Measurements from ENCODE around the gene DUOX2.
"Not testable (repeated sequence)": the region's sequence is repeated elsewhere in the genome, so short reads cannot be mapped to it uniquely, and the experiment has no call there.

DNA sequence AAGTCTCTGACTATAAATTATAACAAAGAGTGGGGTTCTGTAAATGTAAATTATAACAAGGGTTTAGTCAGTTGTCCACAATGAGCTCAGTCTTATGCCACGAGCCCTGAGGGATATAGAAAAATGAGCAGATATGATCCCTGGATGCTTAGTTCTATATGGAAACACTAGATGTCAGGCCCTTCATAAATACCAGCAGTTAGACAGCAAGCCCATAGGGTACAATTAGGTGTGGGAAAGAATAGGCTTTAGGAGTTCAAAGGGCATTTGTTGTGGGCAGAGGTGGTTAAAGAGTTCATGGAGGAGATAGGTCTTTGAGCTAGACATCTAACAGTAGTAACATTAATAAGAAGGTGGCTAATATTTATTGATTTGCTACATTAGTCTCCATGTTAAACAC, 69.7 kb downstream of the DUOX2 start:
- TF ChIP-seq, protein P1, sequence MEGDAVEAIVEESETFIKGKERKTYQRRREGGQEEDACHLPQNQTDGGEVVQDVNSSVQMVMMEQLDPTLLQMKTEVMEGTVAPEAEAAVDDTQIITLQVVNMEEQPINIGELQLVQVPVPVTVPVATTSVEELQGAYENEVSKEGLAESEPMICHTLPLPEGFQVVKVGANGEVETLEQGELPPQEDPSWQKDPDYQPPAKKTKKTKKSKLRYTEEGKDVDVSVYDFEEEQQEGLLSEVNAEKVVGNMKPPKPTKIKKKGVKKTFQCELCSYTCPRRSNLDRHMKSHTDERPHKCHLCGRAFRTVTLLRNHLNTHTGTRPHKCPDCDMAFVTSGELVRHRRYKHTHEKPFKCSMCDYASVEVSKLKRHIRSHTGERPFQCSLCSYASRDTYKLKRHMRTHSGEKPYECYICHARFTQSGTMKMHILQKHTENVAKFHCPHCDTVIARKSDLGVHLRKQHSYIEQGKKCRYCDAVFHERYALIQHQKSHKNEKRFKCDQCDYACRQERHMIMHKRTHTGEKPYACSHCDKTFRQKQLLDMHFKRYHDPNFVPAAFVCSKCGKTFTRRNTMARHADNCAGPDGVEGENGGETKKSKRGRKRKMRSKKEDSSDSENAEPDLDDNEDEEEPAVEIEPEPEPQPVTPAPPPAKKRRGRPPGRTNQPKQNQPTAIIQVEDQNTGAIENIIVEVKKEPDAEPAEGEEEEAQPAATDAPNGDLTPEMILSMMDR (IDR thresholded peaks at IDR 0.05): not testable (repeated sequence)
- not testable (repeated sequence) for TF ChIP-seq POLR2A (IDR thresholded peaks at IDR 0.05)

Data from testis (tissue), 2 donors.